ENCODE data around the gene FLT3LG.
"Not testable (repeated sequence)": the region's sequence is repeated elsewhere in the genome, so short reads cannot be mapped to it uniquely, and the experiment has no call there.

The FLT3LG gene

GRCh38 chr19:49461656-49462055 is 12.4 kb upstream of the FLT3LG start:
- DNase-seq (ENCODE audit: low read depth in 2 of 2) = no peak

GRCh38 chr19:49462492-49462891 is 11.5 kb upstream of the FLT3LG start:
- DNase-seq (ENCODE audit: low read depth in 2 of 2) = no peak

- no peak for DNase-seq (ENCODE audit: low read depth in 2 of 2)
These were observed 9.9 kb upstream of the FLT3LG start for GRCh38 chr19:49463960-49464740.

- no peak for DNase-seq (ENCODE audit: low read depth in 2 of 2)
These were observed 8.6 kb upstream of the FLT3LG start for GRCh38 chr19:49465371-49465770.

GRCh38 chr19:49468199-49468598 is 5.8 kb upstream of the FLT3LG start:
- DNase-seq (ENCODE audit: low read depth in 2 of 2) = no peak

GRCh38 chr19:49468746-49469447 is 5.1 kb upstream of the FLT3LG start:
- peak; percentile 73 to 74 for DNase-seq (ENCODE audit: low read depth in 2 of 2)

GRCh38 chr19:49469828-49470614 is 4.0 kb upstream of the FLT3LG start:
- DNase-seq (ENCODE audit: low read depth in 2 of 2) = peak; percentile 86 to 93

GRCh38 chr19:49470615-49470978 is 3.4 kb upstream of the FLT3LG start:
- no peak for DNase-seq (ENCODE audit: low read depth in 2 of 2)

- DNase-seq (ENCODE audit: low read depth in 2 of 2) = no peak
These were observed 1.1 kb upstream of the FLT3LG start for GRCh38 chr19:49472936-49473335.

- DNase-seq (ENCODE audit: low read depth in 2 of 2) = not testable (repeated sequence)
These were observed 531 bp upstream of the FLT3LG start for GRCh38 chr19:49473501-49473867.

GRCh38 chr19:49474542-49474924 is 518 bp downstream of the FLT3LG start:
- DNase-seq (ENCODE audit: low read depth in 2 of 2) = no peak

- no peak for DNase-seq (ENCODE audit: low read depth in 2 of 2)
These were observed 1.3 kb downstream of the FLT3LG start for GRCh38 chr19:49475191-49475917.

- peak; percentile 74 to 76 for DNase-seq (ENCODE audit: low read depth in 2 of 2)
These were observed 2.2 kb downstream of the FLT3LG start for GRCh38 chr19:49475995-49476880.

GRCh38 chr19:49479975-49480628 is 6.1 kb downstream of the FLT3LG start:
- DNase-seq (ENCODE audit: low read depth in 2 of 2) = no peak

GRCh38 chr19:49481020-49481683 is 7.1 kb downstream of the FLT3LG start:
- no peak for DNase-seq (ENCODE audit: low read depth in 2 of 2)

GRCh38 chr19:49486232-49486631 is 12.2 kb downstream of the FLT3LG start:
- no peak for DNase-seq (ENCODE audit: low read depth in 2 of 2)

GRCh38 chr19:49486710-49487276 is 12.8 kb downstream of the FLT3LG start:
- DNase-seq (ENCODE audit: low read depth in 2 of 2) = no peak

GRCh38 chr19:49487277-49488045 is 13.4 kb downstream of the FLT3LG start, which contains the start of gene RPL13A:
RPL13A (plus strand) TSS chr19:49487608; CDS start chr19:49487630, 22 bp downstream.
- DNase-seq (ENCODE audit: low read depth in 2 of 2) = peak; percentile 100

Measured in stimulated activated CD8-positive, alpha-beta memory T cell treated with anti-CD3 and anti-CD28 coated beads, Interleukin-15, amount 100 ng/mL, for 48 hours (primary cell).